Psoas muscle (tissue), 8 donors: Measurements from ENCODE around the gene KIF16B. TPM values are rescaled to one million over a fixed set of nuclear protein-coding genes. Genes with fewer than 3 reads are reported as not detected.
A peak's percentile ranks its signal among the peaks of the same experiment; 100 is the strongest.

Experiments
- ATAC-seq, 4 donors: fragments of 200-7000 bp; cut with Tn5 transposase; one replicate each; pipeline ENCODE4 v1.9.1; 2020; ENCODE audit warnings: moderate library complexity in 3 of 4, mild to moderate bottlenecking in 2 of 4
- DNase-seq, 2 donors: peaks; one replicate each; pipeline ENCODE4 v3.0.0-alpha.2; 2020
- H3K27ac ChIP-seq: fragments of 200-600 bp; one replicate; pipeline ENCODE4 v1.8.0; 2022
- H3K27me3 ChIP-seq, 3 donors: fragments of 200-600 bp in 1 of 3; one replicate each; pipeline versions ENCODE4 v1.6.1 to v1.8.0; 2013 to 2022; ENCODE audit warnings: low read length in 2 of 3, mild to moderate bottlenecking in 2 of 3, moderate library complexity in 1 of 3; ENCODE audit not compliant: insufficient read depth in 3 of 3
- H3K36me3 ChIP-seq, 2 donors: fragments of 200-600 bp in 1 of 2; one replicate each; pipeline versions ENCODE4 v1.6.1 to v1.8.0; 2013 to 2022; ENCODE audit warnings: low read depth in 1 of 2, mild to moderate bottlenecking in 1 of 2, moderate library complexity in 1 of 2; ENCODE audit not compliant: insufficient read depth in 1 of 2
- H3K4me1 ChIP-seq: fragments of 200-600 bp; one replicate; pipeline ENCODE4 v1.8.0; 2022
- H3K4me3 ChIP-seq: fragments of 200-600 bp; one replicate; pipeline ENCODE4 v1.8.0; 2022; ENCODE audit warnings: mild to moderate bottlenecking
- H3K9me3 ChIP-seq: fragments of 200-600 bp; one replicate; pipeline ENCODE4 v1.8.0; 2022
- WGBS, 3 donors: extraction: QIAGEN DNeasy Blood & Tissue Kit; methylation state at CpG; one replicate each; pipeline versions ENCODE4 v1.1.6 to v1.1.7; 2013; 5-methylcytosine and 5-hydroxymethylcytosine counted together
- intact Hi-C, 2 donors: fragments of 100-400 bp; cut with DNase I; formaldehyde crosslinking; loops; one replicate each; pipeline versions ENCODE4 v1.11.0 to v1.14.2; 2022
- polyA plus RNA-seq, 3 donors: library from polyadenylated mRNA; stranded (reverse); fragments of 200-250 nt; gene quantifications; one replicate each; pipeline ENCODE4 v1.2.3, GENCODE V29; 2013
- total RNA-seq, 4 donors: library from RNA; stranded (reverse); fragmentation: NEBNext Ultra II Directional in 2 of 4; extraction: Animal tissue kit (Norgen Biotek cat#: 25700) in 2 of 4; gene quantifications; one replicate each; pipeline versions ENCODE4 v1.2.1 to v1.2.4, GENCODE V29; 2021 to 2023
- TF ChIP-seq, protein P1 (sequence below): fragments of 200-600 bp; IDR thresholded peaks from one replicate; pipeline ENCODE4 v1.8.0; 2022; ENCODE audit warnings: antibody characterized with exemption
- donor health status: healthy with polysubstance abuse.
- donor health status: DM: no; HTN: no; CAD: no; lungs with moderate emphysema.
- donor health status: Bipolar disorder and iron deficiency.
- donor health status: healthy.
- donor health status: DM: yes; HTN: yes; CAD: no.
- donor health status: DM: no; HTN: no; CAD: no.
- donor health status: DM: no; HTN: no; CAD: no.
- donor health status: DM: yes; HTN: yes; CAD: no.

KIF16B gene
- total and polyA plus RNA-seq, 7 donors = 18.1 to 30.6 (median 24.1) TPM

DNA sequence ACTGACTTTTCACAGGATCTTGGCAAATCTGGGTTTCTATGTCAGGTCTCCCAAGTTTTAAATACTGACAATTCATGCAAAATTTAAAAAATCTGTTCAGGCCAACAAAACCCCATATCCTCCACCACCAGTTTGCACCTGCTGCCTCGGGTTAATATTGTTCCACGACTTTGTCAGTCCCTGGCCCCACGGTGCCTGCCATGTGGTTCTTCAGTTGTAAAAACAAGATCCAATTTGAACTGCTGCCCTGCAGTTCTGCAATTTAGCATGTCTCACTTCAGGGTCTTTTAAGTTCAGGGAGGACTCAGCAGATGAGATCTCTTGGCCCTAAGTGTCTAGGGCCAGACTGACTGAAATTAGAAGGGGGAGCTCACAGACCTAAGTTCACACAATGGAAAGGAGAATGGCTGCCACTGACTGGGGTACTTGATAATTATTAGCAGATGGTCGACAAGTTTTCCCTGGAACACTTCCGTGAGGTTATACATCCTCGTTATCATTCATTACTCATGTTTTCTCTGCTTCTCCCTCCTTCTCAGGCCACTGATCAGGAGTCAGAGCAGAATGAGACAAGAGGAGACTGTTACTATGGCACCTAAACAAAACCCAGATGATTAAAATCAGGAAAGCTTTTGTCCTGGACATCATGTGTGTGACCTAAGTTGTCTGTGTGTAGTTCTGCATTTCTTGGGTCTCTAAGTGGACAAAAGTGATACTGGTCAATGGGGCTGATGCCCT lies 223.6 kb downstream of the KIF16B start:
- Histone ChIP-seq H3K4me3 (no peak overlapping the region), H3K27ac (peak overlapping the region; percentile 50), H3K9me3 (no peaks in the 10 kb centered on the region), H3K4me1 (peaks cover 27% of the 10 kb centered on the region), H3K36me3 (no peaks in the 10 kb centered on the region), H3K27me3 (no peaks in the 10 kb centered on the region)
- TF ChIP-seq, protein P1, sequence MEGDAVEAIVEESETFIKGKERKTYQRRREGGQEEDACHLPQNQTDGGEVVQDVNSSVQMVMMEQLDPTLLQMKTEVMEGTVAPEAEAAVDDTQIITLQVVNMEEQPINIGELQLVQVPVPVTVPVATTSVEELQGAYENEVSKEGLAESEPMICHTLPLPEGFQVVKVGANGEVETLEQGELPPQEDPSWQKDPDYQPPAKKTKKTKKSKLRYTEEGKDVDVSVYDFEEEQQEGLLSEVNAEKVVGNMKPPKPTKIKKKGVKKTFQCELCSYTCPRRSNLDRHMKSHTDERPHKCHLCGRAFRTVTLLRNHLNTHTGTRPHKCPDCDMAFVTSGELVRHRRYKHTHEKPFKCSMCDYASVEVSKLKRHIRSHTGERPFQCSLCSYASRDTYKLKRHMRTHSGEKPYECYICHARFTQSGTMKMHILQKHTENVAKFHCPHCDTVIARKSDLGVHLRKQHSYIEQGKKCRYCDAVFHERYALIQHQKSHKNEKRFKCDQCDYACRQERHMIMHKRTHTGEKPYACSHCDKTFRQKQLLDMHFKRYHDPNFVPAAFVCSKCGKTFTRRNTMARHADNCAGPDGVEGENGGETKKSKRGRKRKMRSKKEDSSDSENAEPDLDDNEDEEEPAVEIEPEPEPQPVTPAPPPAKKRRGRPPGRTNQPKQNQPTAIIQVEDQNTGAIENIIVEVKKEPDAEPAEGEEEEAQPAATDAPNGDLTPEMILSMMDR = no peak
- ATAC-seq (peak in 2 of 4 donors; percentile 12 to 46), DNase-seq (peak in 1 of 2 donors; percentile 59)
- 27 to 34% (median 29%) methylated on average over 6 of the region's 6 CpGs for WGBS, 3 donors
- intact Hi-C loops = loop anchor here in 1 of 2 donors (10.0 kb wide), 1 partner anchor 125 kb away; no protein-coding TSS in a partner anchor

DNA sequence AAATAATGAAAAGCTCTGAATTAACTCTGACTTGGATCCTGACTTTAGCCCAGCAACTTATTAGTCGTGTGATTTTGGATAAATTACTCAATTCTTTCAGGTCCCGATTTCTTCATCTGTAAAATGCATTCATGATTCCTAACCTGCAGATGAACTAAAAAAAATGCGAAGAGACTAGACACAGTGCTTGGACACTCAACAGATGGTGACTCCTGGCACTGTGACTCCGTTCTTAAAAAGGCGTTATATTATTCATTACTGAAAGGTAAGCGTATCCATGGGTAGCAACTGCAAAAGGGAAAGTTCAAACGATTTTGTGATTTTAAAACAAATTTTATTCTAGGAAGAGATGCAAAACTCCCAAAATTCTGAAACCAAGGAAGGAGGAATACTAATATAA lies 226.3 kb downstream of the KIF16B start:
- Histone ChIP-seq H3K27ac (no peak overlapping the region), H3K27me3 (no peaks in the 10 kb centered on the region), H3K9me3 (no peaks in the 10 kb centered on the region), H3K4me1 (peaks cover 22% of the 10 kb centered on the region), H3K36me3 (no peaks in the 10 kb centered on the region), H3K4me3 (no peak overlapping the region)
- WGBS, 3 donors = 66 to 83% (median 68%) methylated on average over 7 of the region's 7 CpGs
- intact Hi-C loops = no loop called here
- TF ChIP-seq, protein P1 = no peak
- DNase-seq (no peak), ATAC-seq (no peak)

DNA sequence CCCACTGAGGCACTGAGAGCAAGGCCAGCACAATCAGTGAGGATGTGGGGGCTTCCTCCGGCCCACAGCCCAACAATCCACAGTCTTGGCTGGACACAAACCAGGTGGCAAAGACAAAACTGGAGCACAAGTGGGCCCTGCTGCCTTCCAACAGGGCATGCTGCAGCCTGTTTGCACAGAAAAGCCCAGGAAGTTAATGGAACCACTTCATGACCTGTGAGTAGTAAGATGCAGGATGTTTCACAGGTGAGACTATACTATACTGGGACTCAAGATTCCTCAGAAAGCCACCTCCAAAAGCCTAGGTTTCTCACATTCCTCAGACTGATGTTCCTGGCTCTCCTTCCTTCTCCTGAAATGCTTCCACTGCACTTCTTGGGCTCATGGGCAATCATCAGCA lies 235.5 kb downstream of the KIF16B start:
- TF ChIP-seq, protein P1 = no peak
- peaks cover 0 to 2% of the 10 kb centered on the region in 2 donors for H3K36me3 ChIP-seq
- WGBS, 3 donors = 90 to 100% (median 100%) methylated on average over 1 of the region's 1 CpG
- H3K9me3 ChIP-seq = peaks cover 11% of the 10 kb centered on the region
- no peaks in the 10 kb centered on the region for H3K27me3 ChIP-seq
- no peaks in the 10 kb centered on the region for H3K4me1 ChIP-seq
- DNase-seq (no peak), ATAC-seq (no peak)
- no peak overlapping the region for H3K27ac ChIP-seq
- intact Hi-C loops = no loop called here
- H3K4me3 ChIP-seq = no peak overlapping the region

DNA sequence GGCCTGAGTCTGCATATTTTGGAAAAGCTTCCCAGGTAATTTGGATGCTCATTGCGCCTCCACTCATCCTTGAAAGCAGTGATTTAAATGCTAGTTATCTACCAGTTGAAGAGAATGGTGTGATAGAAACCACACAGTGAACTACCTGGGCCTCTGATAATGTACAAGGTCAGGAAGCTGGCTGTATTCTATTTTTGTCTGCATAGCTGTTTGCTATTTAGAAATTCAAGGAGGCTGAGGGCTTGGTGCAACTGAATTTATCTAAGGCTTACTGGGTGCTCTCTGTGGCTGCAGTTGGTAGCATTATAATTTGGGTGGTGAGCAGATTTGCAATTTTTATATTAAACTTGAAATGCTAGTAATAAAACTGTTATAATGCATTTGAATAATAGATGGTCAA lies 245.6 kb downstream of the KIF16B start:
- 97 to 100% (median 98%) methylated on average over 1 of the region's 1 CpG for WGBS, 3 donors
- peaks cover 8% of the 10 kb centered on the region for H3K4me1 ChIP-seq
- no peaks in the 10 kb centered on the region for H3K27me3 ChIP-seq
- intact Hi-C loops = no loop called here
- DNase-seq (no peak), ATAC-seq (peak; percentile 64 to 85 (median 72))
- H3K27ac ChIP-seq = no peak overlapping the region
- H3K9me3 ChIP-seq = no peaks in the 10 kb centered on the region
- H3K36me3 ChIP-seq = no peaks in the 10 kb centered on the region
- no peak overlapping the region for H3K4me3 ChIP-seq
- TF ChIP-seq, protein P1 = no peak
